Activated CD4-positive, alpha-beta T cell treated with anti-CD3 and anti-CD28 coated beads, Interleukin-10, Interleukin-2, amounts not matched to agents 100 ng/mL and 50 ng/mL, durations not matched to agents 16 hours and 8 hours (primary cell): ENCODE data around the gene SCAMP1.
"Not testable (repeated sequence)": the region's sequence is repeated elsewhere in the genome, so short reads cannot be mapped to it uniquely, and the experiment has no call there.

ENCODE experiments used
- DNase-seq: peaks from one replicate; pipeline ENCODE4 v3.0.0-alpha.2; 2020

The SCAMP1 gene

GRCh38 chr5:78362220-78362619 is 1.8 kb downstream of the SCAMP1 start:
- no peak for DNase-seq

- no peak for DNase-seq
Measured at GRCh38 chr5:78364005-78364404, 3.6 kb downstream of the SCAMP1 start.

- DNase-seq = peak; percentile 13
Measured at GRCh38 chr5:78367318-78367991, 7.0 kb downstream of the SCAMP1 start.

- DNase-seq = no peak
Measured at GRCh38 chr5:78369680-78370079, 9.3 kb downstream of the SCAMP1 start.

GRCh38 chr5:78373231-78373630 is 12.8 kb downstream of the SCAMP1 start:
- no peak for DNase-seq

GRCh38 chr5:78376315-78376714 is 15.9 kb downstream of the SCAMP1 start:
- no peak for DNase-seq

- peak; percentile 65 for DNase-seq
Measured at GRCh38 chr5:78377056-78377717, 16.8 kb downstream of the SCAMP1 start.

GRCh38 chr5:78377718-78378105 is 17.3 kb downstream of the SCAMP1 start:
- no peak for DNase-seq

- no peak for DNase-seq
Measured at GRCh38 chr5:78387468-78388153, 27.2 kb downstream of the SCAMP1 start.

GRCh38 chr5:78391357-78391756 is 30.9 kb downstream of the SCAMP1 start:
- not testable (repeated sequence) for DNase-seq

- no peak for DNase-seq
Measured at GRCh38 chr5:78397831-78398230, 37.4 kb downstream of the SCAMP1 start.

- DNase-seq = no peak
Measured at GRCh38 chr5:78399116-78399515, 38.7 kb downstream of the SCAMP1 start.

- DNase-seq = peak; percentile 0
Measured at GRCh38 chr5:78404682-78405293, 44.4 kb downstream of the SCAMP1 start.

GRCh38 chr5:78405829-78406750 is 45.7 kb downstream of the SCAMP1 start:
- peak; percentile 31 for DNase-seq

- DNase-seq = no peak
Measured at GRCh38 chr5:78407458-78407857, 47.0 kb downstream of the SCAMP1 start.

- DNase-seq = no peak
Measured at GRCh38 chr5:78411586-78411985, 51.2 kb downstream of the SCAMP1 start.

GRCh38 chr5:78416677-78417425 is 56.4 kb downstream of the SCAMP1 start:
- DNase-seq = no peak

- DNase-seq = peak; percentile 15
Measured at GRCh38 chr5:78419396-78419795, 59.0 kb downstream of the SCAMP1 start.

- DNase-seq = no peak
Measured at GRCh38 chr5:78420548-78420947, 60.1 kb downstream of the SCAMP1 start.

GRCh38 chr5:78424665-78425064 is 64.2 kb downstream of the SCAMP1 start:
- DNase-seq = no peak

- DNase-seq = no peak
Measured at GRCh38 chr5:78429332-78429980, 69.0 kb downstream of the SCAMP1 start.
